22Rv1 (cell line): Measurements from ENCODE around the gene DLGAP5.

ENCODE experiments used
- CTCF ChIP-seq: fragments of 450-650 bp; IDR thresholded peaks from 2 replicates; pipeline ENCODE4 v1.5.1; 2017; ENCODE audit warnings: mild to moderate bottlenecking
- ZFX ChIP-seq: fragments of 450-650 bp; IDR thresholded peaks from 2 replicates; pipeline ENCODE4 v1.6.1; 2017; ENCODE audit warnings: antibody characterized with exemption, borderline replicate concordance

GRCh38 chr14:55157080-55157479, 34.3 kb downstream of the DLGAP5 start:
- TF ChIP-seq CTCF (no peak), ZFX (no peak)
